ENCODE data around the gene PDE7B. TPM values are rescaled to one million over a fixed set of nuclear protein-coding genes. Genes with fewer than 3 reads are reported as not detected.

Gene PDE7B
- total and polyA plus RNA-seq, 8 donors = 1.3 to 4.7 (median 3.6) TPM

GRCh38 chr6:135890876-135891275 is 39.4 kb downstream of the PDE7B start:
- no peak overlapping the region for H3K4me3 ChIP-seq
- H3K4me1 ChIP-seq = no peaks in the 10 kb centered on the region
- no peak for TF ChIP-seq CTCF (IDR thresholded peaks at IDR 0.05)
- H3K27ac ChIP-seq = no peak overlapping the region
- intact Hi-C loops (cut with DNase I) = no loop called here
- no peak for ATAC-seq
- H3K36me3 ChIP-seq = no peaks in the 10 kb centered on the region
- DNase-seq = no peak
- no peaks in the 10 kb centered on the region for H3K27me3 ChIP-seq
- H3K9me3 ChIP-seq = no peaks in the 10 kb centered on the region

- Histone ChIP-seq H3K4me1 (no peaks in the 10 kb centered on the region), H3K4me3 (no peak overlapping the region), H3K27ac (no peak overlapping the region), H3K36me3 (no peaks in the 10 kb centered on the region), H3K9me3 (no peaks in the 10 kb centered on the region), H3K27me3 (no peaks in the 10 kb centered on the region)
- intact Hi-C loops (cut with DNase I) = no loop called here
- ATAC-seq (no peak), DNase-seq (no peak)
- no peak for TF ChIP-seq CTCF (IDR thresholded peaks at IDR 0.05)
These were observed 40.2 kb downstream of the PDE7B start for GRCh38 chr6:135891710-135892109.

- no peak overlapping the region for H3K27ac ChIP-seq
- no peak for TF ChIP-seq CTCF (IDR thresholded peaks at IDR 0.05)
- H3K27me3 ChIP-seq = no peaks in the 10 kb centered on the region
- no peaks in the 10 kb centered on the region for H3K4me1 ChIP-seq
- H3K4me3 ChIP-seq = no peak overlapping the region
- H3K9me3 ChIP-seq = no peaks in the 10 kb centered on the region
- no peaks in the 10 kb centered on the region for H3K36me3 ChIP-seq
- no peak for DNase-seq
- intact Hi-C loops (cut with DNase I) = no loop called here
- ATAC-seq = no peak
These were observed 43.9 kb downstream of the PDE7B start for GRCh38 chr6:135895231-135895911.

GRCh38 chr6:135897087-135897486 is 45.6 kb downstream of the PDE7B start:
- H3K27me3 ChIP-seq = no peaks in the 10 kb centered on the region
- intact Hi-C loops (cut with DNase I) = no loop called here
- no peak overlapping the region for H3K27ac ChIP-seq
- H3K4me3 ChIP-seq = no peak overlapping the region
- no peaks in the 10 kb centered on the region for H3K9me3 ChIP-seq
- no peaks in the 10 kb centered on the region for H3K4me1 ChIP-seq
- no peaks in the 10 kb centered on the region for H3K36me3 ChIP-seq
- DNase-seq (no peak), ATAC-seq (no peak)
- TF ChIP-seq CTCF (IDR thresholded peaks at IDR 0.05) = no peak

GRCh38 chr6:135901774-135902524 is 50.4 kb downstream of the PDE7B start:
- Histone ChIP-seq H3K27me3 (no peaks in the 10 kb centered on the region), H3K9me3 (no peaks in the 10 kb centered on the region), H3K36me3 (no peaks in the 10 kb centered on the region), H3K27ac (peak overlapping the region in 1 of 2 donors; percentile 14), H3K4me3 (no peak overlapping the region), H3K4me1 (peaks cover 0 to 7% of the 10 kb centered on the region in 2 donors)
- ATAC-seq (peak; percentile 50), DNase-seq (peak in 2 of 4 donors; percentile 33 to 67)
- intact Hi-C loops (cut with DNase I) = no loop called here
- TF ChIP-seq CTCF (IDR thresholded peaks at IDR 0.05) = no peak
